Measurements from ENCODE around the gene BICD1.

DNA sequence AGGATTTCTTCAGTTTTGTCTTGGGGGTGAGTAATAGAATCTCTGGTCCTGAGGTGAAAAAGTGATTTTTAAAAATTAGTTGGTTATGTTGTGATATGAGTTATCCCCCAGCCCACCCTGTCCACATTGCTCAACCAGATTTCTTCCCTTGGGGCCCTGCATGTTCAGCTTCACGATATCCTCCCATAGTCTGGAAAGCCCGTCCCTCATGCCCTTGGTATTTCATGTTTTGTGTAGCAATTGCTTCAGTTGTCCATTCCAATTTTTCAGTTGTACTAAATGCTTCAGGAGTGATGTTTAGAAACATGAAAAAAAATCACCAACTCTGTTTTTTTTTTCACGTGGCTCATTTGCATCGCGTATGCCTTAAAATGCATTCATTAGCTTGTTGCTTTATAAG, 17.5 kb upstream of the BICD1 start:
- TF ChIP-seq CTCF (IDR thresholded peaks at IDR 0.05) (no peak), POLR2A (IDR thresholded peaks at IDR 0.05) (no peak)
